NCI-H187 treated with DMSO at 0.1 percent for 48 hours (cell line): ENCODE measurements around the gene CTDSP1.
A peak's percentile ranks its signal among the peaks of the same experiment; 100 is the strongest.

Experiments used
- DNase-seq: peaks from one replicate; lab custom pipeline; 2025; lab: John Stamatoyannopoulos, UW

CTDSP1 gene, protein sequence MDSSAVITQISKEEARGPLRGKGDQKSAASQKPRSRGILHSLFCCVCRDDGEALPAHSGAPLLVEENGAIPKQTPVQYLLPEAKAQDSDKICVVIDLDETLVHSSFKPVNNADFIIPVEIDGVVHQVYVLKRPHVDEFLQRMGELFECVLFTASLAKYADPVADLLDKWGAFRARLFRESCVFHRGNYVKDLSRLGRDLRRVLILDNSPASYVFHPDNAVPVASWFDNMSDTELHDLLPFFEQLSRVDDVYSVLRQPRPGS

DNA sequence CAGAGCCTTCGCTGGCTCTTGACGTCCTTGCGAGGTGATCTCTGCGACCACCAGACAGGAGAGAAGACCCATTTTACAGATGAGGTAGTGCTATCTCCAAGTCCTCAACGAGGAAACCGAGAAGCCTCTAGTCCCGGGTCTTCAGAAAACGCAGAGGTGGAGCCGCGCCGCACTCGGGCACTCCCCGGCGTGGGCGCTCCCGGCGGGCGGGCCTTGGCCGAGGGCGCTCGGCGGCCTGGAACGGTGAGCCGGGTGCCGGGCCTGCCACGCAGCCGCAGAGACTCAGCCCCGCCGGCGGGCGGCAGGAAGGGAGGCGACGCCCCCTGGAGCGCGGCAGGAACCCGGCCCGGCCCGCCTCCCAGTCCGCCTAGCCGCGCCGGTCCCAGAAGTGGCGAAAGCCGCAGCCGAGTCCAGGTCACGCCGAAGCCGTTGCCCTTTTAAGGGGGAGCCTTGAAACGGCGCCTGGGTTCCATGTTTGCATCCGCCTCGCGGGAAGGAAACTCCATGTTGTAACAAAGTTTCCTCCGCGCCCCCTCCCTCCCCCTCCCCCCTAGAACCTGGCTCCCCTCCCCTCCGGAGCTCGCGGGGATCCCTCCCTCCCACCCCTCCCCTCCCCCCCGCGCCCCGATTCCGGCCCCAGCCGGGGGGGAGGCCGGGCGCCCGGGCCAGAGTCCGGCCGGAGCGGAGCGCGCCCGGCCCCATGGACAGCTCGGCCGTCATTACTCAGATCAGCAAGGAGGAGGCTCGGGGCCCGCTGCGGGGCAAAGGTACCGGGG is at the start of gene CTDSP1:
Gene CTDSP1, plus strand, starts transcription at position 478 of the 776 bp plus-strand sequence. Its CDS starts 223 bp downstream, at position 701.
- DNase-seq: peak; percentile 2

DNA sequence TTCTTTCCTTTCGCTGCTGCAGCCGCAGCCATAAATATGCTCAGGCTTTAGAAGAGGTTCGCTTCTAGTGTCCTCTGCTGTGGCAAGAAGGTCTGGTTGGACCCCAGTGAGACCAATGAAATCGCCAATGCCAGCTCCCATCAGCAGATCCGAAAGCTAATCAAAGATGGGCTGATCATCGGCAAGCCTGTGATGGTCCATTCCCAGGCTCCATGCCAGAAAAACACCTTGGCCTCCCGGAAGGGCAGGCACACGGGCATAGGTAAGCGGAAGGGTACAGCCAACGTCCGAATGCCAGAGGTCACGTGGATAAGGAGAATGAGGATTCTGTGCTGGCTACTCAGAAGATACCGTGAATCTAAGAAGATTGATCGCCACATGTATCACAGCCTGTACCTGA is 45.6 kb upstream of the CTDSP1 start:
- DNase-seq: no peak

DNA sequence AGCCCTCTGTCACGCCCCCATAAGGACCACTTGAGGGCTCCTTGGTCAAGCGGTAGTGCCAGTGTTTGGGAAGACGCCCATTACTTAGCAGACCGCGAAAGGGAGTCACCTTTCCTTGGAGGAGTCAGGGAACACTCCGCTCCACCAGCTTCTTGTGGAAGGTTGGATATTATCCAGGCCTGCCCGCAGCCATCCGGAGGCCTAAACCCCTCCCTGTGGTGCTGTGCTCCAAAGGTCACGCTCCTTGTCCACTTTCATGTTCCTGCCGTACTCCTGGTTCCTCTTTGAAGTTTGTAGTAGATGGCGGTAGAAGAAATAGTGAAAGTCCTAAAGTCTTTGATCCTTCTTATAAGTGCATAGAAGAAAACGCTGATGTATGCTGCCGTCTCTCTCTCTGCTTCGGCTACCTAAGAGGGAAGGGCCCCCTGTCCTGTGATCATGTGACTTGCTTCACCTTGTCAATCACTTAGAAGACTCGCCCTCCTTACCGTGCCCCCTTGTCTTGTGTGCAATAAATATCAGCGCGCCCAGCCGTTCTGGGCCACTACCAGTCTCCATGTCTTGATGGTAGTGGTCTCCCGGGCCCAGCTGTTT is 44.7 kb upstream of the CTDSP1 start:
- DNase-seq: no peak

DNA sequence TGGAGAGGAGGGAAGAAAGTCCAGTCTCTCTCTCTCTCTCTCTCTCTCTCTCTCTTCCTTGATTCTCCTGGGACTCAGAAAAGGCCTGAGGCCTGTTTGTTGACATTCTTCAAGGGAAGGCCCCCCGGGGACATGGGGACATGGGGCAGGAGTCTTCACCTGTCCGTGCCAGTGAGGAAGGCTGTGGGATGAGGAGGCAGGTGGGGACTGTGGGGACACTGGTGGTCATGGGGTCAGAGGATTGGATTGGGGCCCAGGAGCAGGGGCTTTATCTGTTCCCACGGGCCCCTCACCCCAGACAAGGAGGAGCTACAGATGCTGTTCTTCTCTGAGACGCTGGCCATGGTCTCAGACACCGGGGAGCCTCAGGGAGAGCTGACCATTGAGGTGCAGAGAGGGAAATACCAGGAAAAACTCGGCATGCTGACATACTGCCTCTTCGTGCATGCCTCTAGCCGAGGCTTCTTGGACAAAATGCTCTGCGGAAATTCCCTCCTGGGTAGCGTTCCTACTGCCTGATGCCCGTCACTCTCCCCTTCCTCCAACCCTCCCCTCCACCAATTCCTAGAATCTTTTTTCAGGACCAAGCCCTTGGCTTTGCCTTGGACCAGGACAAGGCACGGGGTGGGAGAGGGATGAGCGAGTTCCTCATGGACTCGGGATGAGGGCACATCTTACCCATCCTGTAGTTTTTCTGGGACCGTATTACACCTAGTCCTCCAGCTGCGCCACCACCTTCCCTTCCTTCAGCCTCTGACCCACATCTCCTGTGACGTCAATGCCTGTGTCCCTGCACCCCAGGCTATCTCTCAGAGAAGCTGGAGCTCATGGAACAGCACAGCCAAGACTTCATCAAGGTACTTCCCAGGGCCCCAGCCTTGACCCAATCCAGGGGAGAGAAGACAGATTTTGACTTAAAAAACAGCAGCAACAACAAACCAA is 42.2 kb upstream of the CTDSP1 start:
- no peak for DNase-seq

DNA sequence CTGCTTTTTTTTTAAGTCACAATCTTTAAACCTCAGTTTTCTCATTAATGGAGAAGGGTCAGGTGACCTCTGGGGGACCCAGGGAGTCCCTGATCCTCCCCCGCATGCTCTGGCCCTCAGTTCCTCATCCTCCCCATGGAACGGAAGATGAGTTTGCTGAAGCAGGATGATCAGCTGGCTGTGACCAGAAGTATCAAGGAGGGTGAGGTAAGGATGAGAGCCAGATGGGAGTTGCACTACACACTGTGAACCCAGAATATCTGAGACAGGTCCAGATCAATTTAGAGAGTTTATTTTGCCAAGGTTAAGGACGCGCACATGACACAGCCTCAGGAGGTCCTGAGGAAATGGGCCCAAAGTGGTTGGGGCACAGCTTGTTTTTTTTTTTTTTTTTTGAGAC is 39.2 kb upstream of the CTDSP1 start:
- no peak for DNase-seq

DNA sequence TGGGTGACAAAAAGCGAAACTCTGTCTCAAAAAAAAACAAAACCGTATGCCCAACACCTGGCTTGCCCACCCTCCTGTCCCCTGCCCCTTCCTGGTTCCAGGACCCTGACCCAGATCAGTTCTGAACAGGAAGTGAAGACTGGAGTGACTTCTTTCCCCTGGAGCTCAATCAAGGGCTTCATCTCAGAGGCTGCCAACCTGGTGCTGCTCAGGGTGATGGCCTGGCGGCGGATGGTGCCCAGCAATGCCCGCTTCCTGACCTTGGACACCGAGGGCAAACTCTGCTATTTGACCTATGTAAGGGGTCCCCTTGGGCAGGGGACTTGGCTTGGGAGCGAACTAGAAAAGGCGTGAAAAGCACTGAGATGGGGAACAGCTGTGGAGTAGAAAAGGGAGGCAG is 37.1 kb upstream of the CTDSP1 start:
- DNase-seq: no peak

DNA sequence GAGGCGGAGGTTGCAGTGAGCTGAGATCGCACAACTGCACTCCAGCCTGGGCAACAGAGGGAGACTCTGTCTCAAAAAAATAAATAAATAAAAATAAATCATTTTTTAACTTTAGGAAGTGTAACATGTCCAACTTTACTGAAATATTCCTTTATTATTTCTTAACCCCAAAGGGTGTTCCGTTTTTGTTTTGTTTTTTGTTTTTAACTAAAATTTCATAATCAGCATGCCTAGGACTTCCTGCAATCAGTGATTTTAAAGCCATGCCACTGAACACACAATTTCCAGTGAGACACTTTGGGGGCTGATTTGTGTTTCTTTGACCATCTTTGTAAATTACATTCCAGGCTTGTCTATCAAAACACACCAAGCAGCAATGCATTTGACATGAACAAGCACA is 35.9 kb upstream of the CTDSP1 start:
- DNase-seq: no peak

DNA sequence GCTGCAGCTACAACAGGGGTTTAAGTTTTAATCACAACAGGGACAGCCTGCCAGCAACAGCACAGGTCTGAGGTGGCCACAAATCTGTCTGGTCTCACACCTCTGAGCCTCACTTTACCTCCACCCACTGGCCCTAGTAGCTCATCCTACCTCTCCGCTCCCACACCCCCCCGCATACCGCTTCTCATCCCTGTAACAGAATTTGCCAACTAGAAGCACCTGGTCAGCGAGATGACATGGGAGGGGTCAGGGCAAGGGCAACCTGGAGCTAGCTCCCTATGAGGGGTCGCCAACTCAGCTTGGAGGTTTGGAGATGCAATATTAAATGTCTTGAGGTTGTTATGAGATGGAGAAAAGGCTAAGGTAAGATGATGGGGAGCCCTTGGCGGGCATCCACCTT is 35.5 kb upstream of the CTDSP1 start:
- no peak for DNase-seq

DNA sequence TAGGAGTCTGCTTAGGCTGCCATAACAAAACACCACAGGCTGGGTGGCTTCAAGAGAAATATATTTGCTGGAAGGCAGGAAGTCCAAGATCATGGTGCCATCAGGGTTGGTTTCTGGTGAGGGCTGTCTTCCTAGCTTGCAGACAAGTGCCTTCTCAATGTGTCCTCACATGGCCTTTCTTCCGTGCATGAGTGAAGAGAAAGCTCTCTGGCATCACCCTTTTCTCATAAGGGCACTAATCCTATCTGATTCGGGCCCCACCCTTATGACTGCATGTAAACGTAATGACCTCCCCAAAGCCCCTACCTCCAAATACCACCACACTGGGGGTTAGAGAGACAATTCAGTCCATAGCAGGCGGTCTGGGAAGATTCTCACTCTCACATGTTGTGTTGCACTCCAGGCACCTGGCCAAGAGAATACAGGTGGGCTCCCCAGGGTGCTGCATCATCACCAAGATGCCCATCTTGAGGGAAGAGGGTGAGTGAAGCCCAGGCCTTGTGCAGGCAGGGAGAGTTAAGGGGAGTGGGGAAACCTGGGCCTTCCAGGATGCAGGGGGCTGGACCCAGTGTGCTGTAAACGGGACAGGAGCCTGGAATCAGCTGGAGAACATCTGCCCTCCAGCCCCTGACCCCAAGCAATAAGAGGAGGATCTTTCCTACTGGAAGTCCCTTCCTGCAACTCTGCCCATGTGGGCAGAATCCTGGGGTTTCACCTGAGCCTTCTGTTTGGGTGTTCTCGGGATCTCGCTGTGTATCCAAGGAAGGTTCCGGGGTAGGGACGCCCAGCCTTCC is 32.9 kb upstream of the CTDSP1 start:
- DNase-seq: no peak

DNA sequence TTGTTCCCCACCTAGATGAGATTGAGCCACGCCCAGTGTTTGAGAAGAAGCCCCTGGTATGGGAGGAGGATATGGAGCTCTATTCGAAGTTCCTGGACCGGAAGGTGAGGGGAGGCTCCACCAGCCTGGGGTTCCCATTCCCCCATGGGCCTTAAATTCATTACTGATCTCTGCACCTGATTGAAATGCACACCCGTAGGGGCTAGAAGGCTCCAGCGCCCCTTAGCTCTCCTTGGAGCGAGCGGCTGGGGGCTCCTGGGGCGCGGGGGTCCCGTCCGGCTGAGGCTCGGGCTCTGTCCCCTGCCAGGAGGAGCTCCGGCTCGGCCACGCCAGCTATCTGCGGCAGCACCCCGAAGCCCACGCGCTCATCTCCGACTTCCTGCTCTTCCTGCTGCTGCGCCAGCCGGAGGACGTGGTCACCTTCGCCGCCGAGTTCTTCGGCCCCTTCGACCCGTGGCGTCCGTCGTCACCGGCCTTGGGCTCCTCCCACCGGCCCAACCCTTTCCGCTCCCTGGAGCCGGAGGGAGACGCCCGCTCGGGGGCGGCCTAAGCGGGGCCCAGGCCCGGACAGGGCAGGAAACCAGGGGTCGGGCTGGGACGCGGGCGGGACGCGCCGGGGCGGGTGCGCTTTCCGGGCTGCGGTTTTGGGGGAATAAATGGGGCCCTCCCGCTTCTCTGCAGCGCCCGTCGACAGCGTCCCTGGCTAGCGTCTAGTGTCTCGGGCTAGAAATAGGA is 32.1 kb upstream of the CTDSP1 start:
- no peak for DNase-seq

DNA sequence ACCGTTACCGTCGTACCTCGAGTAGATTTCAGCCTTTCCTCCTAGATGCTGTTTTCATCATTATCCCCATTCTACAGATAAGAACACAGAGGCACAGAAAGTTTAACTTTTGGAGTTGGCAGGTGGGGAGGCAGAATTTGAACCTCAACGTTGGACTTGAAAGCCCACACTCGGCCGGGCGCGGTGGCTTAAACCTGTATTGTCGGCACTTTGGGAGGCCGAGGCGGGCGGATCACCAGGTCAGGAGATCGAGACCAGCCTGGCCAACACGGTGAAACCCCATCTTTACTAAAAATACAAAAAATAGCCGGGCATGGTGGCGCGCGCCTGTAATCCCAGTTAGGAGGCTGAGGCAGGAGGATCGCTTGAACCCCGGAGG is 31.5 kb upstream of the CTDSP1 start:
- no peak for DNase-seq

DNA sequence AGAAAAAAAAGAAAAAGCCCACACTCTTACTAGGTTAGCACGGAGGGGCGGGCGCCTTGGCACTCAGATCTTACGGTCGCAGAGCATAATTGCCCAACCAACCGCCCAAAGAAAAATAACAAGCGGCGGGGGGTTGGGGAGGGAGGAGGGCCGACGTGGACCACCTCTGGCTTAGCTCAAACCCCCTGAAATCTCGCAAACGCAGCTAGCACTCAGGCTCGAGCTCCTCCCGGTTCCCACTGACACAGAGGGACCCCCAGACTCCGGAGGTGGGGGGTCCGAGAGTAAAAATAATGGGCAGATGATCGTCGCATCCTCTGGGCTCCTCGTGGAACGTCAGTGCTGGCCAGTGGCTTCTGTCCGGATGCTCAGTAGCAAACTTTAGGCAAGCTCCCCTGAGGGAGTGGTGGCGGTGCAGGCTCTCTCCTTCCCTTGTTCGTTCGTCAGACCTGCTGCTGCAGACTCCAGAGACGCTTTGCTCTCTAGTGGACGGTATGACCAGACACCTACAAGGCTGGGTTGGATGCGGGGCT is 31.0 kb upstream of the CTDSP1 start:
- no peak for DNase-seq

DNA sequence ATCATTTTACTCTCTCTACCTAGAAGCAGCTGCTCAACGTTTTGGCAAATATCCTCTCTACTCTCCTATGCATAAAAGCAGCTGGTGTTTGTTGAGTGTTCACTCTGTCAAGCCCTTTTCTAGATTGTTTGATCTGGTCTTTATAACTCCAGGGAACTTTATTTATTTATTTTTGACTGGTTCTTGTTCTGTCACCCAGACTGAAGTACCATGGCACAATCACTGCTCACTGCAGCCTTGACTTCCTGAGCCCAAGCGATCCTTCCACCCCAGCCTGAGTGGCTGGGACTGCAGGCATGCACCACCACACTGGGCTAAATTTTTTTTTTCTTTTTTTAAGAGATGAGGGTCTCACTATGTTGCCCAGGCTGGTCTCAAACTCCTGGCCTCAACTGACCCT is 30.3 kb upstream of the CTDSP1 start:
- DNase-seq: no peak

DNA sequence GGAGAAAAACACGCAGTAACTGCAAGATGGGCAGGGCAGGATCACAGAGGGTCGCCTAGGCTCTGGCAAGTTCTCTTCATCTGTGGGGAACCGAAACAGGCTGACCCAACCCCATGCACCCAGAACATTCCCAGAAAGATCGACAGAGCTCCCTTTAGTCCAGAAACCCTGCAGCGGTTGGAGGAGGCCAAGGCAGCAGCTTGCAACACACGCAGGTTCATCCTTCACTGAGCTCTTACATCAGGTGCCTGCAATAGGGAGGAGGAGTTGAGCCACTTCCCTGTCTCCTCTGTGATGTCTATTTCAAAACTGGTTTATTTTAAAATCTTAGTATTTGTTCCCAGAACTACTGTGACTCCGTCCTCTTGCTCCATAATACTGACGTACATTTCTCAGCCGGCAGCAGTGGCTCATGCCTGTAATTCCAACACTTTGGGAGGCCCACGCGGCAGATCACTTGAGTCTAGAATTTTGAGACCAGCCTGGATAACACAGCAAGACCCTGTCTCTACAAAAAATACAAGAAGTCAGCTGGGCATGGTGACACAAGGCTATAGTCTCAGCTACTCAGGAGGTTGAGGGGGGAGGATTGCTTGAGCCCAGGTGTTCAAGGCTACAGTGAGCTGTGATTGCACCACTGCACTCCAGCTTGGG is 29.1 kb upstream of the CTDSP1 start:
- no peak for DNase-seq

DNA sequence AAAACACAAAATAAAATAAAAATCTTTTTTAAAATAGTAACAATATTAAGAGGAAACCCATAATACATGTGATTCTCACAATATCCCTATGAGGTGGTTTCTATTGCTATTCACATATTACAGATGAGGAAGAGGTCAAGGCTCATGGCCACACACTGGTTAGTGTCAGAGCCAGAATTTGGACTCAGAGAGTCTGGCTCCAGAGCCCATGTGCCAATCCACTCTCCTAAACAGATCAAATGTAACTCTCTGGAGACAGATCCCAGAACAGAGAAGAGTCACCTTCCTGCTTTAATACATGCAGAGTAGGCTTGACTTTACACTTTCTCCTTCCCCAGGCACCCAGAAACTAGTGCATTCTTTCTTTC is 27.7 kb upstream of the CTDSP1 start:
- no peak for DNase-seq

DNA sequence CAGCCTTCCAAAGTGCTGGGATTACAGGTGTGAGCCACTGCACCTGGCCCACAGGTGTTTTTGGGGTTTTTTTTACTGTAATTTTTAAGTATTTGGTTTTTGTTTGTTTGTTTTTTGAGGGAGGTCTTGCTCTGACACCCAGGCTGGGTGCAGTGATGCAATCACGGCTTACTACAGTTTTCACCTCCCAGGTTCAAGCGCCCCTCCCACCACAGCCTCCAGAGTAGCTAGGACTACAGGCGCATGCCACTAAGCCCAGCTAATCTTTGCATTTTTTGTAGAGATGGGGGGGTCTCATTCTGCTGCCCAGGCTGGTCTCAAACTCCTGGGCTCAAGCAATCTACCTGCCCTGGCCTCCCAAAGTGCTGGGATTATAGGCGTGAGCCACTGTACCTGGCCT is 24.9 kb upstream of the CTDSP1 start:
- DNase-seq: no peak

DNA sequence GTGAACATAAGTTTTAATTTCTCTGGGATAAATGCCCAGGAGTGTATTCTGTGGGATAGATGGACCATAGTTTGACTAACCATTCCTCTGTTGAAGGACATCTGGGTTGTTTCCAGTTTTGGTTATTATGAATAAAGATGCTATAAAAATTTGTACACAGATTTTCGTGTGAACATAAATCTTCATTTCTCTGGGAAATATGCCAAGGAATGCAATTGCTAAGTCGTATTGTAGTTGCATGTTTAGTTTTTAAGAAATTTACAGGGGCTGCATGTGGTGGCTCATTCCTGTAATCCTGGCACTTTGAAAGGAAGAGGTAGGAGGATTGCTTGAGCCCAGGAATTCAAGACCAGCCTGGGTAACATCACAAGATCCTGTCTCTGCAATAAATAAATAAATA is 24.5 kb upstream of the CTDSP1 start:
- no peak for DNase-seq

DNA sequence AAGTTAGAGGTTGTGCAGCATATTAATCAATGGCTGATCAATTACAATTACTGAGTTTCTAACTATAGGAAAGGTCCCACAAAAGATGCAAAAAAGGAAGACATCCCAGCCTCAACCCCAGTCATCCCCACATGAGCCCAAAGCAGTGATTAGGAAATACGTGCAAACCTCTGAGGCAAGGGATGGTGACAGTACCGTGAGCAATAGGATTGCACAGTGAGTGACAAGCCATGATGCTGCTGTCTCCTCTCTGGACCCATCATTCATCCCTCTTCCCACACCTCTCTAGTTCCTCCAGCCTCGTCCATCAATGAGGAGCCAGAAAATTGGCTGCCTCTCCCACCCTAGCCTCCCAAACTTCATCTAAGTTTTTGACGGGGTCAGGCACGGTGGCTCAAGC is 21.6 kb upstream of the CTDSP1 start:
- DNase-seq: no peak

DNA sequence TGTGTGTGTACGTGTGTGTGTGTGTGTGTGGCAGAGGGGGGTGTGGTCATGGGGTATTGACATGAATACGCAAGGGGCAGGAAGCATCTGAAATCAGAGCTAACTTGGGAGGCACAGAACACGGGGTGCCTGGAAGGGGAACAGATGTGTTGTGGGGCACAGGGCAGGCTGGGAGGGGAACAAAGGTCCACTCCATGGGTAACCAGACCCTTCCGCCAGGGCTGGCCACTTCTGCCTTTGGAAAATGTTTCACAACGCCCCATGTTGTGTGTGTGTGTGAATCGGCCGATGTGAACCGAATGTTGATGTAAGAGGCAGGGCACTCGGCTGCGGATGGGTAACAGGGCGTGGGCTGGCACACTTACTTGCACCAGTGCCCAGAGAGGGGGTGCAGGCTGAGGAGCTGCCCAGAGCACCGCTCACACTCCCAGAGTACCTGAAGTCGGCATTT is 17.7 kb upstream of the CTDSP1 start, which contains the start of gene SLC11A1:
Gene SLC11A1, plus strand, starts transcription at position 358 of the 451 bp plus-strand sequence. CDS start 96 bp downstream, outside the sequence.
- no peak for DNase-seq

DNA sequence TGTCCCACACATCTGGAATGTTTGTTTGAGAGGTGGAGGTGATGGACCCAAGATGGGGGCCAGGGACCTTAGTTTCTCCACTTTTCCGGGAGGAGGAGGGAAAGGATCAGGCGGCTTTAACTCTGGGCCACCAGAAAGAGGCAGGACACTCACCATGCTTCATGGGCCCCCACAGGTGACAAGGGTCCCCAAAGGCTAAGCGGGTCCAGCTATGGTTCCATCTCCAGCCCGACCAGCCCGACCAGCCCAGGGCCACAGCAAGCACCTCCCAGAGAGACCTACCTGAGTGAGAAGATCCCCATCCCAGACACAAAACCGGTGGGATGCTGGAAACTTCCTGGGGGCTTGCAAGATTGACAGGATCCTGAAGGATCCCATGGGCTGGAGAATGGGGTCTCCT is 16.9 kb upstream of the CTDSP1 start:
- DNase-seq: no peak
